Right atrium auricular region (tissue), 2 donors: ENCODE results near the gene PIM1. TPM values are rescaled to one million over a fixed set of nuclear protein-coding genes. Genes with fewer than 3 reads are reported as not detected.
A peak's percentile ranks its signal among the peaks of the same experiment; 100 is the strongest.

Experiments
- DNase-seq: peaks from one replicate; pipeline ENCODE4 v3.0.0-alpha.2; 2019; ENCODE audit warnings: low spot score
- H3K27ac ChIP-seq, 2 donors: fragments of 200-600 bp; sonication (generic); 1 replicate in 1 of 2; 2 replicates in 1 of 2; pipeline ENCODE4 v1.5.1; 2016 to 2019
- H3K27me3 ChIP-seq, 2 donors: fragments of 200-600 bp; sonication (generic); one replicate each; pipeline versions ENCODE4 v1.5.1 to v1.6.0; 2017 to 2019
- H3K36me3 ChIP-seq: fragments of 200-600 bp; sonication (generic); one replicate; pipeline ENCODE4 v1.5.1; 2016
- H3K4me1 ChIP-seq, 2 donors: fragments of 200-600 bp; sonication (generic); one replicate each; pipeline versions ENCODE4 v1.5.1 to v1.6.0; 2017 to 2019
- H3K4me3 ChIP-seq, 2 donors: fragments of 200-600 bp; sonication (generic); 1 replicate in 1 of 2; 2 replicates in 1 of 2; pipeline ENCODE4 v1.5.1; 2017 to 2019; ENCODE audit warnings: mild to moderate bottlenecking in 1 of 2, moderate library complexity in 1 of 2
- H3K9me3 ChIP-seq, 2 donors: fragments of 200-600 bp; sonication (generic); one replicate each; pipeline ENCODE4 v1.5.1; 2019
- total RNA-seq, 2 donors: library from RNA; depleted of rRNA; stranded (reverse); fragments of >200 nt; gene quantifications; one replicate each; pipeline ENCODE4 v1.1.0, GENCODE V29; 2016
- TF ChIP-seq, protein P1 (sequence below), 2 donors: fragments of 200-600 bp; sonication (generic); IDR thresholded peaks; one replicate each; pipeline ENCODE4 v1.5.1; 2019; ENCODE audit warnings: antibody characterized with exemption in 2 of 2

Gene PIM1
- total RNA-seq, 2 donors from 2014 or later, result 28.0 to 46.2 TPM

DNA sequence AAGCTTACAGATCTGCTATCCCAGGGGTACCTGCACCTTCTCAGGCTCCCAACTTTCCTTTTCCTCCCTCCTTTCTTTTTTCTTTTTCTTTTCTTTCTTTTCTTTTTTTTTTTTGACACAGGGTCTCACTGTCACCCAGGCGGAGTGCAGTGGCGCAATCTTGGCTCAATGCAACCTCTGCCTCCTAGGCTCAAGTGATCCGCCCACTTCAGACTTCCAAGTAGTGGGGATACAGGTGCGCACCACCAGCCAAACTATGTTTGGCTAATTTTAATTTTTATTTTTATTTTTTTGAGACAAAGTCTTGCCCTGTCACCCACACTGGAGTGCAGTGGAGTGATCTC lies 36.0 kb downstream of the PIM1 start:
- H3K36me3 ChIP-seq, result no peaks in the 10 kb centered on the region
- peaks cover 0 to 4% of the 10 kb centered on the region in 2 donors for H3K4me1 ChIP-seq
- no peaks in the 10 kb centered on the region for H3K27me3 ChIP-seq
- H3K9me3 ChIP-seq, result no peaks in the 10 kb centered on the region
- no peak for DNase-seq
- H3K27ac ChIP-seq, result no peak overlapping the region
- H3K4me3 ChIP-seq, result no peak overlapping the region
- TF ChIP-seq, protein P1, sequence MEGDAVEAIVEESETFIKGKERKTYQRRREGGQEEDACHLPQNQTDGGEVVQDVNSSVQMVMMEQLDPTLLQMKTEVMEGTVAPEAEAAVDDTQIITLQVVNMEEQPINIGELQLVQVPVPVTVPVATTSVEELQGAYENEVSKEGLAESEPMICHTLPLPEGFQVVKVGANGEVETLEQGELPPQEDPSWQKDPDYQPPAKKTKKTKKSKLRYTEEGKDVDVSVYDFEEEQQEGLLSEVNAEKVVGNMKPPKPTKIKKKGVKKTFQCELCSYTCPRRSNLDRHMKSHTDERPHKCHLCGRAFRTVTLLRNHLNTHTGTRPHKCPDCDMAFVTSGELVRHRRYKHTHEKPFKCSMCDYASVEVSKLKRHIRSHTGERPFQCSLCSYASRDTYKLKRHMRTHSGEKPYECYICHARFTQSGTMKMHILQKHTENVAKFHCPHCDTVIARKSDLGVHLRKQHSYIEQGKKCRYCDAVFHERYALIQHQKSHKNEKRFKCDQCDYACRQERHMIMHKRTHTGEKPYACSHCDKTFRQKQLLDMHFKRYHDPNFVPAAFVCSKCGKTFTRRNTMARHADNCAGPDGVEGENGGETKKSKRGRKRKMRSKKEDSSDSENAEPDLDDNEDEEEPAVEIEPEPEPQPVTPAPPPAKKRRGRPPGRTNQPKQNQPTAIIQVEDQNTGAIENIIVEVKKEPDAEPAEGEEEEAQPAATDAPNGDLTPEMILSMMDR (IDR thresholded peaks at IDR 0.05), result no peak

DNA sequence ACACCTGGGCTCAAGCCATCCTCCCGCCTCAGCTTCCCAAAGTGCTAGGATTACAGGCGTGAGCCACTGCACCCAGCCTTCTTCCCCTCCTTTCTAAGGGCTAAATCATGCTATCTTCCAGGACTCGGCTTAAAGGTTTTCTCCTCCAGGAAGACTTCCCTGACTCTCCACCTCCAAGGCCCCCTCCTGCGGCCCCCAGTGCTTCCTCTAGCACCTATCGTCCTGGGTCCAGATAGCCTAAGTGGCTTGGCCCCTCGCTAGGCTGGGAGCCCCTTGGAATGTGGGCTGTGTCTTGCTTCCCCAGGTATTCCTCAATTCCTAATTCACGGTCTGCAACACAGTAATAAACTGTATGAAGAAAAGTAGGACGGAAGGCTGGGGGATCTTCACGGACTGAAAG lies 36.7 kb downstream of the PIM1 start:
- Histone ChIP-seq H3K4me3 (no peak overlapping the region), H3K9me3 (no peaks in the 10 kb centered on the region), H3K27me3 (no peaks in the 10 kb centered on the region), H3K4me1 (peaks cover 0 to 4% of the 10 kb centered on the region in 2 donors), H3K27ac (no peak overlapping the region), H3K36me3 (no peaks in the 10 kb centered on the region)
- DNase-seq, result no peak
- TF ChIP-seq, protein P1 (IDR thresholded peaks at IDR 0.05), result no peak

DNA sequence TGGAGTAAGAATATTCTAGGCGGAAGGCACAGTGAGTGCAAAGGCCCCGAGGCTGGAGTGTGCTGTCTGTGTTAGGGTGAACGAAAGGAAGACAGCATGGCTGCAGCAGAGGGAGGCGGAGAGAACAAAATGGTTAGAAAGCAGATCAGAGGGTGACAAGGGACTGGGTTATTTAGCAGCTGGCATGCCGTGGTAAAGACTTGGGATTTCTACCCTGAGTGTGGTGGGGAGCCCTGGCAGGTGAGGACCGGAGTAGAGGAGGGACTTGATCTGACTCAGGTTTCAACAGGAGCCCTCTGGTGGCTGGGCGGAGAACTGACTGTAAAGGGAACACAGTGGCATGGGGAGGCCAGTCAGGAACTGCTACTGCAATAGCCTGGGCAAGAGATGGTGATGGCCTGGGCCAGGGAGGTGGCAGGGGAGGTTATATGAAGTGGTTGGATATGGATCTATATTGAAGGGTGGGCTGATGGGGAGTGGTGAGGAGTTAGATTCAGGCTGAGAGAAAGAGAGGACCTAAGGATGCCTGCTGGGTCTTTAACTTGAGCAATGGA lies 38.0 kb downstream of the PIM1 start:
- H3K4me1 ChIP-seq, result peaks cover 0 to 4% of the 10 kb centered on the region in 2 donors
- H3K27ac ChIP-seq, result no peak overlapping the region
- no peaks in the 10 kb centered on the region for H3K27me3 ChIP-seq
- H3K4me3 ChIP-seq, result no peak overlapping the region
- H3K36me3 ChIP-seq, result no peaks in the 10 kb centered on the region
- no peaks in the 10 kb centered on the region for H3K9me3 ChIP-seq
- TF ChIP-seq, protein P1 (IDR thresholded peaks at IDR 0.05), result peak; percentile 38 to 76
- peak; percentile 91 for DNase-seq

DNA sequence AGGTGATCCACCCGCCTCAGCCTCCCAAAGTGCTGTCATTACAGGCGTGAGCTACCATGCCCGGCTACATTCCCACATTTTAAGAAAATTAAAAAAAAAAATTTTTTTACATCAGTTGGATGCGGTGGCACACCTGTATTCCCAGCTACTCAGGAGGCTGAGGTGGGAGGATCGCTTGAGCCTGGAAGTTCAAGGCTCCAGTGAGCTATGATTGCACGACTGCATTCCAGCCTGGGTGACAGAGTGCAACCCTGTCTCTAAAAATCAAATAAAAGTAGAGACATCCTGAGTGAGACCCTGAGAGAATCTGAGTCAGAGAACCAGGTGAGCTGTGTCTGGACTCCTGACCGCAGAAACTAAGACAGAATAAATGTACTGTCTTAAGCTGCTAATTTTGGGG lies 38.8 kb downstream of the PIM1 start:
- H3K9me3 ChIP-seq, result no peaks in the 10 kb centered on the region
- no peak for DNase-seq
- H3K4me1 ChIP-seq, result peaks cover 0 to 4% of the 10 kb centered on the region in 2 donors
- no peaks in the 10 kb centered on the region for H3K36me3 ChIP-seq
- H3K4me3 ChIP-seq, result no peak overlapping the region
- no peak overlapping the region for H3K27ac ChIP-seq
- TF ChIP-seq, protein P1 (IDR thresholded peaks at IDR 0.05), result no peak
- no peaks in the 10 kb centered on the region for H3K27me3 ChIP-seq

DNA sequence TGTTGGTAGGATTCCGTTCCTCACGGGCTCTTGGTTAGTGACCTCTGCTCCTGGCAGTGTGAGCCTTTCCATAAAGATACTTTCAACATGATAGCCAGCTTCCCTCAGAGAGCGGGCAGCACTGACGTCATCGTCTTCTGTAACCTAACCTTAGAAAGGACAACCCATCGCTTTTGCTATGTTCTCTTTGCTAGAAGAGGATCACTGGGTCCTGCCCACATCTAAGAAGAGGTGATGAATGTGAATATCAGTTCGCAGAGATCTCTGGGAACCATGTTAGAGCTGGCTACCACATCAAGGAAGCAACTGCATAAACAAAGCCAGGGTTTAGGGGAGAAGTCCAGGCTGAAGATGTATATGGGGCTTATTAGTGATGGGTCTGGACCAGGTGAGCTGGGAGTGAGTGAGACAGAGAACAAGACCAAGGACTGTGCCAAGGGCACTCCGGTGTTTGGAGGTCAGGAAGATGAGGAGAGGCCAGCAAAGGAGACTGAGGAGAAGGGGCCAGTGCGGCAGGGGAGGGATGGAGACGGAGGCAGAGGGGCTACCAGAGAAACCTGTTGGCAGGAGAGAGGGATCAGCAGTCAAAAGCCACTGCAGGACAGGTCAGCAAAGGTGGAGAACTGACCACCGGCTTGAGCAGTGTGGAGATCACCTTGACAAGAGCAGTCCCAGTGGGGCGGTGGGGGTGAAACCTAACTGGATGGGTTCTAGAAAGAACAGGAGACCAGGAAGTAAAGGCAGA lies 39.7 kb downstream of the PIM1 start:
- Histone ChIP-seq H3K4me1 (peaks cover 0 to 4% of the 10 kb centered on the region in 2 donors), H3K27ac (no peak overlapping the region), H3K4me3 (no peak overlapping the region), H3K36me3 (no peaks in the 10 kb centered on the region), H3K27me3 (no peaks in the 10 kb centered on the region), H3K9me3 (no peaks in the 10 kb centered on the region)
- DNase-seq, result no peak
- TF ChIP-seq, protein P1 (IDR thresholded peaks at IDR 0.05), result no peak
